Trophoblast cell (in vitro differentiated cells and primary cell): ENCODE results near the gene AGAP1.

Experiments
- DNase-seq, 2 donors: peaks; one replicate each; pipeline ENCODE4 v3.0.0-alpha.2; 2016
- H2AFZ ChIP-seq: 2 replicates; pipeline ENCODE4 v1.6.1; 2013; ENCODE audit warnings: low read length, moderate library complexity, mild to moderate bottlenecking; ENCODE audit not compliant: insufficient read depth, poor library complexity
- H2AK5ac ChIP-seq: 2 replicates; pipeline ENCODE4 v1.6.1; 2013; ENCODE audit warnings: mild to moderate bottlenecking, low read length
- H2BK120ac ChIP-seq: 2 replicates; pipeline ENCODE4 v1.6.1; 2013; ENCODE audit warnings: low read length, mild to moderate bottlenecking, moderate library complexity; ENCODE audit not compliant: insufficient read depth, poor library complexity
- H2BK12ac ChIP-seq: 2 replicates; pipeline ENCODE4 v1.6.1; 2013; ENCODE audit warnings: mild to moderate bottlenecking, low read length, moderate library complexity
- H2BK5ac ChIP-seq: 2 replicates; pipeline ENCODE4 v1.6.1; 2013; ENCODE audit warnings: low read length, low read depth, moderate library complexity, mild to moderate bottlenecking; ENCODE audit not compliant: poor library complexity
- H3K14ac ChIP-seq: 2 replicates; pipeline ENCODE4 v1.6.1; 2013; ENCODE audit warnings: mild to moderate bottlenecking, low read length
- H3K18ac ChIP-seq: 2 replicates; pipeline ENCODE4 v1.6.1; 2013; ENCODE audit warnings: mild to moderate bottlenecking, low read length
- H3K23ac ChIP-seq: 2 replicates; pipeline ENCODE4 v1.6.1; 2013; ENCODE audit warnings: low read length
- H3K27ac ChIP-seq: 2 replicates; pipeline ENCODE4 v1.5.1; 2013; ENCODE audit warnings: low read depth, mild to moderate bottlenecking, inconsistent platforms, low read length, moderate library complexity
- H3K27me3 ChIP-seq: 2 replicates; pipeline ENCODE4 v1.6.1; 2013; ENCODE audit warnings: inconsistent platforms, mild to moderate bottlenecking, low read length, moderate library complexity; ENCODE audit not compliant: insufficient read depth
- H3K36me3 ChIP-seq, 2 experiments: 1 replicate in 1 of 2; 2 replicates in 1 of 2; pipeline ENCODE4 v1.6.1; 2013; ENCODE audit warnings: low read length in 2 of 2, mild to moderate bottlenecking in 2 of 2, moderate library complexity in 1 of 2; ENCODE audit not compliant: insufficient read depth in 2 of 2, control insufficient read depth in 1 of 2
- H3K4ac ChIP-seq: 2 replicates; pipeline ENCODE4 v1.6.1; 2013; ENCODE audit warnings: low read depth, mild to moderate bottlenecking, low read length, moderate library complexity
- H3K4me1 ChIP-seq, 2 experiments: 1 replicate in 1 of 2; 2 replicates in 1 of 2; pipeline ENCODE4 v1.6.1; 2013; ENCODE audit warnings: low read length in 2 of 2, mild to moderate bottlenecking in 2 of 2, moderate library complexity in 1 of 2; ENCODE audit not compliant: insufficient read depth in 2 of 2, control insufficient read depth in 1 of 2
- H3K4me2 ChIP-seq: 2 replicates; pipeline ENCODE4 v1.6.1; 2013; ENCODE audit warnings: inconsistent platforms, mild to moderate bottlenecking, low read length, moderate library complexity
- H3K4me3 ChIP-seq: 2 replicates; pipeline ENCODE4 v1.5.1; 2013; ENCODE audit warnings: mild to moderate bottlenecking, low read depth, low read length, inconsistent platforms
- H3K79me1 ChIP-seq: one replicate; pipeline ENCODE4 v1.6.1; 2013; ENCODE audit warnings: low read length
- H3K79me2 ChIP-seq: 2 replicates; pipeline ENCODE4 v1.6.1; 2013; ENCODE audit warnings: low read length, mild to moderate bottlenecking; ENCODE audit not compliant: control insufficient read depth, insufficient read depth, poor library complexity
- H3K9ac ChIP-seq: 2 replicates; pipeline ENCODE4 v1.6.1; 2013; ENCODE audit warnings: mild to moderate bottlenecking, low read length
- H3K9me3 ChIP-seq: 2 replicates; pipeline ENCODE4 v1.6.1; 2013; ENCODE audit warnings: low read depth, mild to moderate bottlenecking, control low read depth, inconsistent platforms, low read length; ENCODE audit not compliant: insufficient read depth
- H4K12ac ChIP-seq: 2 replicates; pipeline ENCODE4 v1.6.1; 2013; ENCODE audit warnings: low read depth, mild to moderate bottlenecking, low read length, moderate library complexity
- H4K8ac ChIP-seq: 2 replicates; pipeline ENCODE4 v1.6.1; 2013; ENCODE audit warnings: low read depth, mild to moderate bottlenecking, low read length, moderate library complexity
- H4K91ac ChIP-seq: one replicate; pipeline ENCODE4 v1.6.1; 2013; ENCODE audit warnings: low read depth, mild to moderate bottlenecking, low read length, moderate library complexity
- WGBS: extraction: QIAGEN DNeasy Blood & Tissue Kit; methylation state at CpG from one replicate; pipeline ENCODE4 v1.1.7; 2013; ENCODE audit warnings: missing lambda C conversion rate; ENCODE audit not compliant: insufficient read length, insufficient coverage; ENCODE audit errors: extremely low coverage; 5-methylcytosine and 5-hydroxymethylcytosine counted together

Gene AGAP1

DNA sequence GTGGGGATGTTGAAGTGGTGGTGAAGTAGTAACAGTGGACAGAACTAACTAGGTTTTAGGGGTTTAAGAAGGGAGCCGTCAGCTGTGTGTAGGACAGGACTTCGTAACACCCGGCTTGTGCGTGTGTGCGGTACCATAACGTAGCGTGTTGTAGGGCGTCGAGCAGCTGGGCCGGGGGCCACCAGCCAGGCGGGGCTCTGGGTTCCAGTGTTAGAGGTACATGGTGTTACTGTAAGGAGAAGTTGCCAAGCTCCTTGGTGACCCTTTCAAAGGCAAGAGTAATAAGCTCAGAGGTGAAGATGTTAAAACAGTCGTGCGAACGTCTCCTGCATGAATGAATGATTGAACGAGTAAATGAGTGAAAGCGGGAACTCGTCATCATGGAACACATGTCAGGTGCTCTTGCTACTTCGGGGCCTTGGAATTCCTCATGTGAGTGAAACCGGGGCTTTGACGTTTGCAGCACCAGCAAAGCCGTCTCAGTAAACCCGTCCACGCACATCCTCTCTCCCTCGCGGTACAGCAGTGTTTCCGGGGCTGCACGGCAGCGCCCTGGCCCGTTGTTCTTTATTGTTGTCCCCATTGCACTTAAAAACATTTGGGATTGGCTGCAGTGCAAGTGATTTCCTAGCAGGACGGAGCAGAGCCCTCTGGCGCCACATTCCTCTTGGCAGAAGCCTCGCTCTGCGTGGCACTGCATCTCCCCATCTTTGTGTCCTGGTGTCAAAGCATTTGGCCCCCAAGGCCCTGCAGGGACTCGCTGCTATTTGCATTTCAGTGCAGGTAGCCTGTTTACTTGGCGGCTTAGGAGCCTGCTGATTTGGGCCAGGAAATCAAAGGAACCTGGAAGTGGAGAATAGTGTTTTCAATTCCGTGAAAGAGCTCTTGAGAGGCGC lies 559.3 kb downstream of the AGAP1 start:
- Histone ChIP-seq H3K18ac (no peak overlapping the region), H2BK120ac (no peak overlapping the region), H4K12ac (no peak overlapping the region), H3K79me2 (no peaks in the 10 kb centered on the region), H2AK5ac (no peak overlapping the region), H3K4me1 (no peaks in the 10 kb centered on the region), H3K36me3 (peaks cover 0 to 2% of the 10 kb centered on the region in 2 experiments), H4K91ac (no peak overlapping the region), H3K9me3 (peaks cover 3% of the 10 kb centered on the region), H3K4me2 (no peak overlapping the region), H3K4ac (no peak overlapping the region), H3K9ac (no peak overlapping the region), H2BK12ac (no peak overlapping the region), H2BK5ac (no peak overlapping the region), H2AFZ (no peak overlapping the region), H4K8ac (no peak overlapping the region), H3K4me3 (no peak overlapping the region), H3K79me1 (no peaks in the 10 kb centered on the region), H3K14ac (no peak overlapping the region), H3K23ac (no peak overlapping the region), H3K27me3 (no peaks in the 10 kb centered on the region), H3K27ac (no peak overlapping the region)
- WGBS, result no CpG with 5 or more reads among the region's 37 CpGs
- no peak for DNase-seq

DNA sequence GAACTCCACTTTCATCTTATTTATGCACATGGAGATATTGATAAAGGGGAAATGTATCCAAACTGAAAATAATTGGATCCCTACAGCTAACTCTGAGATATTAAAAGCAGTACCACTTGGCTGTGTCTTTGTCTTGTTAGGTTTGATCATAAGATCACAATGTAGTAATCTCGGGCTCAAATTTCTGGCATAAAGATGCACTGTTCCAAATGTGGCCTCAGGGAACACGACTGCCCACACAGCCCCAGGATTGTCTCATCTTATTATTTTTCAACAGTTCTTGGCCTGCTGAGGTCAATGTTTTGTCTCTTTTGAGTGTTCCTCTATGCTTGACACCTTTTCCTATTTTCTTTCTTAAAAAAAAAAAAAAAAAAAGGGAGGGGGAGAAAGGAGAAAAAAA lies 560.3 kb downstream of the AGAP1 start:
- Histone ChIP-seq H4K12ac (no peak overlapping the region), H3K4me1 (no peaks in the 10 kb centered on the region), H3K4ac (no peak overlapping the region), H2BK12ac (no peak overlapping the region), H2AFZ (no peak overlapping the region), H3K9me3 (peaks cover 5% of the 10 kb centered on the region), H3K79me1 (no peaks in the 10 kb centered on the region), H2BK5ac (no peak overlapping the region), H2BK120ac (no peak overlapping the region), H2AK5ac (no peak overlapping the region), H3K36me3 (no peaks in the 10 kb centered on the region), H3K9ac (no peak overlapping the region), H4K8ac (no peak overlapping the region), H3K14ac (no peak overlapping the region), H3K27me3 (no peaks in the 10 kb centered on the region), H4K91ac (no peak overlapping the region), H3K23ac (no peak overlapping the region), H3K27ac (no peak overlapping the region), H3K4me3 (no peak overlapping the region), H3K79me2 (no peaks in the 10 kb centered on the region), H3K4me2 (no peak overlapping the region), H3K18ac (no peak overlapping the region)
- DNase-seq, result no peak
- WGBS, result no CpG with 5 or more reads among the region's 2 CpGs

DNA sequence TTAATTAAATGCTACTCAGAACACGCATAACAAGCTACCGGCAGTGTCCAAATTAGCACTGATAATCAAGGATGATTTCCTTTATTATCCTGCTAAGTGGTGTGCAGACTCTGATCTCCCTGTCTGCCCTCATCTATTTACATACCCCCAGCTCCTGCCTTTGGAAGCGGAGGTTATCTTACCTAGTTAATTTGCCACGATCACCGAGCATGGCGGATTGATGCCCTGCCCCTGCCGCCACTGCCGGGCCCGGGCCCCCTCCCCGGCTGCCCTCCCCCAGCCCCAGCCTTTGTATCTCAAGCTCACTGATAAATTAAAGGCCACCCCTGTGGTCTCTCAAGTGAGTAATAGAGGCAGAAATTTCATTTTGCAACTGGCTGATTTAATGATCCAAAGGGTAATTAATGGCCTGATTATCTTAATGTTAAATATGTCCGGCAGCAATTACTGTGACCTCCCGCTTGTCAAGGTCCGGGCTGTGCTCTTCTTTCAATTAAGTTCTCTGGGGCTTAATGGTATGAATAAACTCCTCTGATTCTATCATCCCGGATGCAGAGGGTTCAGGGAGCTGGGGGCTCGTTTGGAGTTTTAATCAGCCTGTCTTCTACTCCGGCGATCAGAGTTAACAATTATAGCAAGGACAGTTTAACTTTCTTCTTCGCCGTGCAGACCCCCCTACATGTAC lies 560.9 kb downstream of the AGAP1 start:
- H4K12ac ChIP-seq, result no peak overlapping the region
- H3K9me3 ChIP-seq, result peaks cover 5% of the 10 kb centered on the region
- H4K91ac ChIP-seq, result no peak overlapping the region
- H2AK5ac ChIP-seq, result no peak overlapping the region
- H3K4me3 ChIP-seq, result no peak overlapping the region
- no peaks in the 10 kb centered on the region for H3K79me2 ChIP-seq
- H3K27ac ChIP-seq, result no peak overlapping the region
- no peak overlapping the region for H3K18ac ChIP-seq
- H3K4ac ChIP-seq, result no peak overlapping the region
- no peaks in the 10 kb centered on the region for H3K79me1 ChIP-seq
- H3K4me1 ChIP-seq, result no peaks in the 10 kb centered on the region
- H3K14ac ChIP-seq, result no peak overlapping the region
- no peak for DNase-seq
- no peak overlapping the region for H3K23ac ChIP-seq
- no peak overlapping the region for H2BK5ac ChIP-seq
- H3K27me3 ChIP-seq, result no peaks in the 10 kb centered on the region
- H3K36me3 ChIP-seq, result no peaks in the 10 kb centered on the region
- no peak overlapping the region for H2BK12ac ChIP-seq
- H2AFZ ChIP-seq, result no peak overlapping the region
- no peak overlapping the region for H3K4me2 ChIP-seq
- H2BK120ac ChIP-seq, result no peak overlapping the region
- no peak overlapping the region for H3K9ac ChIP-seq
- H4K8ac ChIP-seq, result no peak overlapping the region
- no CpG with 5 or more reads among the region's 19 CpGs for WGBS

DNA sequence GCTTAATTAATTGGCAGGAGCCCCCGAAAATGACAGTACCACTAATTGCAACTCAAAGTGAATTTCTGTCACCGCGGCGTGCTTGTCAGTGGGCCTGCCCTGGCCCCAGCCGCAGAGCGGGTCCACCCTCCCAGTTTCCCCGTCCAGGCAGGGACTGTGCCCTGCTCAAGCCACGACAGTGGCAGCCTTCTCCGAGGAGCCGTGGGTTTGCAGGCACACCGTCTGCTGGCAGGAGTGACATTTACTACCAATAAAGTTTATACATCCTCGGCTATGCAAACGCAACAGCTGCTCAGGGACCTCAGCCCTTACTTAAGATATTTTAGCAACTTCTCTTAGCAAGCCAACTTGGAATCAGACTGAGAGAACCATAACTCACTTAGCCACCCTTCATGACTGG lies 561.6 kb downstream of the AGAP1 start:
- Histone ChIP-seq H3K9ac (no peak overlapping the region), H3K79me1 (no peaks in the 10 kb centered on the region), H2AFZ (no peak overlapping the region), H2BK120ac (no peak overlapping the region), H3K9me3 (peaks cover 5% of the 10 kb centered on the region), H3K14ac (no peak overlapping the region), H3K23ac (no peak overlapping the region), H3K36me3 (no peaks in the 10 kb centered on the region), H4K8ac (no peak overlapping the region), H2BK5ac (no peak overlapping the region), H2AK5ac (no peak overlapping the region), H3K4me3 (no peak overlapping the region), H3K4me2 (no peak overlapping the region), H3K27ac (no peak overlapping the region), H3K27me3 (no peaks in the 10 kb centered on the region), H4K12ac (no peak overlapping the region), H2BK12ac (no peak overlapping the region), H3K79me2 (no peaks in the 10 kb centered on the region), H3K4me1 (no peaks in the 10 kb centered on the region), H3K4ac (no peak overlapping the region), H3K18ac (no peak overlapping the region), H4K91ac (no peak overlapping the region)
- DNase-seq, result no peak
- no CpG with 5 or more reads among the region's 13 CpGs for WGBS
